Kidney (tissue), 14 donors: ENCODE data around the gene UPK1B. TPM values are rescaled to one million over a fixed set of nuclear protein-coding genes. Genes with fewer than 3 reads are reported as not detected.

Experiments
- DNase-seq, 5 donors: peaks; one replicate each; pipeline ENCODE4 v3.0.0-alpha.2; 2013 to 2020
- FAIRE-seq: peaks from 2 replicates; lab custom pipeline; 2012; peaks lifted over from hg19 to GRCh38; lab: Jason Lieb, UNC
- H3K27ac ChIP-seq, 2 donors: one replicate each; pipeline ENCODE4 v1.7.0; 2013; ENCODE audit warnings: low read depth in 2 of 2, low read length in 2 of 2, inconsistent platforms in 1 of 2
- H3K27me3 ChIP-seq: one replicate; pipeline ENCODE4 v1.7.1; 2013; ENCODE audit warnings: low read length, inconsistent platforms; ENCODE audit not compliant: control insufficient read depth, insufficient read depth
- H3K36me3 ChIP-seq, 3 donors: one replicate each; pipeline versions ENCODE4 v1.7.0 to v1.7.1; 2013; ENCODE audit warnings: low read length in 3 of 3, control low read depth in 1 of 3, inconsistent platforms in 1 of 3; ENCODE audit not compliant: insufficient read depth in 3 of 3, control insufficient read depth in 2 of 3
- H3K4me1 ChIP-seq, 3 donors: one replicate each; pipeline versions ENCODE4 v1.7.0 to v1.7.1; 2013; ENCODE audit warnings: low read length in 3 of 3, inconsistent platforms in 1 of 3, low read depth in 1 of 3; ENCODE audit not compliant: control insufficient read depth in 2 of 3, insufficient read depth in 2 of 3
- H3K4me3 ChIP-seq, 3 donors: one replicate each; pipeline versions ENCODE4 v1.7.0 to v1.8.1; 2013; ENCODE audit warnings: low read length in 3 of 3, control low read depth in 1 of 3, inconsistent platforms in 1 of 3
- H3K9ac ChIP-seq, 3 donors: one replicate each; pipeline versions ENCODE4 v1.7.0 to v1.7.1; 2013; ENCODE audit warnings: low read length in 3 of 3, control low read depth in 1 of 3, inconsistent platforms in 1 of 3
- H3K9me3 ChIP-seq, 3 donors: one replicate each; pipeline versions ENCODE4 v1.7.0 to v1.7.1; 2013; ENCODE audit warnings: low read length in 3 of 3, control low read depth in 1 of 3, inconsistent platforms in 1 of 3; ENCODE audit not compliant: control insufficient read depth in 2 of 3, insufficient read depth in 1 of 3
- intact Hi-C: fragments of 100-400 bp; cut with DNase I; formaldehyde crosslinking; loops from one replicate; pipeline ENCODE4 v1.11.1; 2022
- polyA plus RNA-seq: library from polyadenylated mRNA; stranded (reverse); fragments of 350-450 nt; fragmentation: Illumina TruSeq; extraction: RNeasy Lipid Tissue Mini Kit (QIAGEN cat#74804); gene quantifications from one replicate; pipeline ENCODE4 v1.2.3, GENCODE V29; 2014; ENCODE audit warnings: low read depth, low replicate concordance; ENCODE audit not compliant: insufficient read depth
- total RNA-seq: library from RNA; stranded (reverse); fragmentation: NEBNext Ultra II Directional; extraction: Animal tissue kit (Norgen Biotek cat#: 25700); gene quantifications from one replicate; pipeline ENCODE4 v1.2.1, GENCODE V29; 2021
- TF ChIP-seq, protein P1 (sequence below): IDR thresholded peaks from 3 replicates; pipeline ENCODE4 v1.5.1; 2012; ENCODE audit warnings: mild to moderate bottlenecking, moderate library complexity, borderline replicate concordance; ENCODE audit not compliant: insufficient read depth; ENCODE audit errors: extremely low read depth
- donor health status: control.
- donor health status: control.
- donor health status: control.
- donor health status: control.
- donor health status: control.
- donor health status: DM: yes; HTN: yes; CAD: no.
- donor health status: Normal renal cell carcinoma (clear cell type).

The UPK1B gene
- total and polyA plus RNA-seq, 2 donors from 2014 or later = 3.9 to 12.4 TPM

GRCh38 chr3:119243712-119244111, 70.3 kb downstream of the UPK1B start:
- DNase-seq = no peak
- intact Hi-C loops = no loop called here
- no peak overlapping the region for H3K9ac ChIP-seq

DNA sequence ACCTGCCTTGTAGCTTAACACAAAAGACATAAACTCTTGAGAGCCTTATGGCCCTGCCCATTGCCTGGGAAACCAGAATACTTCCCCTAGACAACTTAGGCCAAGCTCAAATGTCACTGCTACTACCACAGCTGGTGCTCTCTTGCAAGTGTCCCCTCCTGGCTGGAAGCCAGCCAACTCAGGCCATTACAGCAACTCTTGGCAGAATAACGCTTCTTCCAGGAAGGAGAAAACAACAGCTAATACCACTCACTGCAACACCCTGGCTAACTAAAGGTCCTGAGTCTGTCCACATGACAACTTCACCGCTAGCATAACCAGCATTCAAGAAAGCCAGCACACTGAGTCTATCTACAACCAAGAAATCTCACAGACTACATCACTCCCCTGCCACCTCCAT, 72.4 kb downstream of the UPK1B start:
- Histone ChIP-seq H3K4me1 (no peaks in the 10 kb centered on the region), H3K9ac (no peak overlapping the region), H3K27me3 (no peaks in the 10 kb centered on the region), H3K27ac (no peak overlapping the region), H3K36me3 (no peaks in the 10 kb centered on the region), H3K4me3 (no peak overlapping the region), H3K9me3 (peaks cover 0 to 5% (median 3%) of the 10 kb centered on the region in 3 donors)
- TF ChIP-seq, protein P1, sequence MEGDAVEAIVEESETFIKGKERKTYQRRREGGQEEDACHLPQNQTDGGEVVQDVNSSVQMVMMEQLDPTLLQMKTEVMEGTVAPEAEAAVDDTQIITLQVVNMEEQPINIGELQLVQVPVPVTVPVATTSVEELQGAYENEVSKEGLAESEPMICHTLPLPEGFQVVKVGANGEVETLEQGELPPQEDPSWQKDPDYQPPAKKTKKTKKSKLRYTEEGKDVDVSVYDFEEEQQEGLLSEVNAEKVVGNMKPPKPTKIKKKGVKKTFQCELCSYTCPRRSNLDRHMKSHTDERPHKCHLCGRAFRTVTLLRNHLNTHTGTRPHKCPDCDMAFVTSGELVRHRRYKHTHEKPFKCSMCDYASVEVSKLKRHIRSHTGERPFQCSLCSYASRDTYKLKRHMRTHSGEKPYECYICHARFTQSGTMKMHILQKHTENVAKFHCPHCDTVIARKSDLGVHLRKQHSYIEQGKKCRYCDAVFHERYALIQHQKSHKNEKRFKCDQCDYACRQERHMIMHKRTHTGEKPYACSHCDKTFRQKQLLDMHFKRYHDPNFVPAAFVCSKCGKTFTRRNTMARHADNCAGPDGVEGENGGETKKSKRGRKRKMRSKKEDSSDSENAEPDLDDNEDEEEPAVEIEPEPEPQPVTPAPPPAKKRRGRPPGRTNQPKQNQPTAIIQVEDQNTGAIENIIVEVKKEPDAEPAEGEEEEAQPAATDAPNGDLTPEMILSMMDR = no peak
- DNase-seq = peak in 2 of 5 donors; percentile 35 to 74
- FAIRE-seq = no peak
- intact Hi-C loops = no loop called here

More at GRCh38 chr3:119243712-119244111, 70.3 kb downstream of the UPK1B start:
- Histone ChIP-seq H3K4me3 (no peak overlapping the region), H3K4me1 (peaks cover 0 to 3% (median 0%) of the 10 kb centered on the region in 3 donors), H3K9me3 (peaks cover 0 to 5% (median 3%) of the 10 kb centered on the region in 3 donors), H3K27me3 (no peaks in the 10 kb centered on the region), H3K27ac (no peak overlapping the region), H3K36me3 (no peaks in the 10 kb centered on the region)
- TF ChIP-seq, protein P1 = no peak
- FAIRE-seq = no peak

Other genes starting within 250 kb of the UPK1B start
- gene IGSF11, start 138.8 kb upstream of the UPK1B start, total RNA-seq = 1.3 TPM
- gene IGSF11, start 138.8 kb upstream of the UPK1B start, polyA plus RNA-seq = 6.7 TPM
- gene TEX55, start 27.4 kb upstream of the UPK1B start, total RNA-seq = not detected
- not detected for gene TEX55, start 27.4 kb upstream of the UPK1B start, polyA plus RNA-seq
- gene B4GALT4, start 67.3 kb downstream of the UPK1B start, total RNA-seq = 23.1 TPM
- 29.9 TPM for gene B4GALT4, start 67.3 kb downstream of the UPK1B start, polyA plus RNA-seq
- gene ARHGAP31, start 120.8 kb downstream of the UPK1B start, total RNA-seq = 28.7 TPM
- 3.2 TPM for gene ARHGAP31, start 120.8 kb downstream of the UPK1B start, polyA plus RNA-seq